MM.1S (cell line): ENCODE data around the gene TCF12.

ENCODE experiments used
- DNase-seq: peaks from one replicate; pipeline ENCODE4 v3.0.0-alpha.2; 2015
- H2AFZ ChIP-seq: fragments of 300-600 bp; sonication (generic); 2 replicates; pipeline ENCODE4 v1.6.0; 2016; ENCODE audit warnings: antibody characterized with exemption, low read length
- H3F3A ChIP-seq: fragments of 300-600 bp; sonication (generic); 2 replicates; pipeline ENCODE4 v1.6.1; 2016; ENCODE audit warnings: mild to moderate bottlenecking, antibody characterized with exemption, low read length, moderate library complexity, mixed read lengths; ENCODE audit not compliant: insufficient read depth
- H3K27ac ChIP-seq: fragments of 300-600 bp; sonication (generic); 2 replicates; pipeline ENCODE4 v1.5.1; 2016; ENCODE audit warnings: mild to moderate bottlenecking, low read length
- H3K27me3 ChIP-seq: fragments of 300-600 bp; sonication (generic); replicated peaks from 2 replicates; pipeline ENCODE4 v1.6.0; 2016; ENCODE audit warnings: low read length; ENCODE audit not compliant: insufficient read depth
- H3K36me3 ChIP-seq: fragments of 300-600 bp; sonication (generic); replicated peaks from 2 replicates; pipeline ENCODE4 v1.6.1; 2016; ENCODE audit warnings: mild to moderate bottlenecking, low read length, mixed read lengths; ENCODE audit not compliant: insufficient read depth
- H3K4me1 ChIP-seq: fragments of 300-600 bp; sonication (generic); 2 replicates; pipeline ENCODE4 v1.6.1; 2016; ENCODE audit warnings: low read length, mixed read lengths
- H3K4me2 ChIP-seq: fragments of 300-600 bp; sonication (generic); 2 replicates; pipeline ENCODE4 v1.6.0; 2016; ENCODE audit warnings: low read depth, low read length
- H3K4me3 ChIP-seq: fragments of 300-600 bp; sonication (generic); 2 replicates; pipeline ENCODE4 v1.5.1; 2016; ENCODE audit warnings: low read length, mixed read lengths
- H3K79me2 ChIP-seq: fragments of 300-600 bp; sonication (generic); 2 replicates; pipeline ENCODE4 v1.6.1; 2016; ENCODE audit warnings: mixed run types, low read length, mixed read lengths
- H3K9ac ChIP-seq: fragments of 300-600 bp; sonication (generic); 2 replicates; pipeline ENCODE4 v1.6.1; 2016; ENCODE audit warnings: low read length, mixed read lengths
- H3K9me2 ChIP-seq: fragments of 300-600 bp; sonication (generic); replicated peaks from 2 replicates; pipeline ENCODE4 v1.6.1; 2016; ENCODE audit warnings: mild to moderate bottlenecking, low read length, mixed read lengths; ENCODE audit not compliant: insufficient read depth
- H3K9me3 ChIP-seq: fragments of 300-600 bp; sonication (generic); replicated peaks from 2 replicates; pipeline ENCODE4 v1.6.1; 2016; ENCODE audit warnings: mild to moderate bottlenecking, low read length, mixed read lengths; ENCODE audit not compliant: insufficient read depth
- H4K20me1 ChIP-seq: fragments of 300-600 bp; sonication (generic); 2 replicates; pipeline ENCODE4 v1.6.1; 2016; ENCODE audit warnings: mild to moderate bottlenecking, low read length, moderate library complexity, mixed read lengths; ENCODE audit not compliant: insufficient read depth
- CTCF ChIP-seq: fragments of 300-600 bp; sonication (generic); IDR thresholded peaks from 2 replicates; pipeline ENCODE4 v1.5.1; 2016; ENCODE audit warnings: antibody characterized with exemption, low read length, mixed read lengths
- EZH2 ChIP-seq: fragments of 300-600 bp; sonication (generic); optimal IDR thresholded peaks from 2 replicates; pipeline ENCODE3; 2017; ENCODE audit warnings: low read depth, mild to moderate bottlenecking, antibody characterized with exemption, low read length, mixed read lengths
- EZH2phosphoT487 ChIP-seq: fragments of 300-600 bp; sonication (generic); IDR thresholded peaks from 2 replicates; pipeline ENCODE4 v1.6.1; 2018; ENCODE audit warnings: antibody characterized with exemption, low read length

Gene TCF12

GRCh38 chr15:57027596-57027995 lies 109.2 kb downstream of the TCF12 start:
- Histone ChIP-seq H4K20me1 (no peaks in the 10 kb centered on the region), H3F3A (no peaks in the 10 kb centered on the region), H3K27ac (no peak overlapping the region), H3K4me3 (no peak overlapping the region), H3K9ac (no peak overlapping the region), H3K36me3 (no peaks in the 10 kb centered on the region), H3K27me3 (no peaks in the 10 kb centered on the region), H2AFZ (no peak overlapping the region), H3K79me2 (peaks cover 15% of the 10 kb centered on the region; the same call in 1 of the 2 replicates), H3K9me2 (no peaks in the 10 kb centered on the region), H3K4me1 (peaks cover 8% of the 10 kb centered on the region), H3K9me3 (no peaks in the 10 kb centered on the region), H3K4me2 (no peak overlapping the region)
- TF ChIP-seq EZH2phosphoT487 (no peak), CTCF (no peak), EZH2 (no peak)
- DNase-seq, result no peak

GRCh38 chr15:57028176-57028575 lies 109.7 kb downstream of the TCF12 start:
- Histone ChIP-seq H3K4me1 (peaks cover 2% of the 10 kb centered on the region), H3K27me3 (no peaks in the 10 kb centered on the region), H3K9ac (no peak overlapping the region), H3F3A (no peaks in the 10 kb centered on the region), H3K79me2 (peaks cover 12% of the 10 kb centered on the region; the same call in 1 of the 2 replicates), H3K9me3 (no peaks in the 10 kb centered on the region), H3K4me3 (no peak overlapping the region), H3K9me2 (no peaks in the 10 kb centered on the region), H2AFZ (no peak overlapping the region), H4K20me1 (no peaks in the 10 kb centered on the region), H3K4me2 (no peak overlapping the region), H3K36me3 (no peaks in the 10 kb centered on the region), H3K27ac (no peak overlapping the region)
- TF ChIP-seq EZH2phosphoT487 (no peak), EZH2 (no peak), CTCF (no peak)
- no peak for DNase-seq

- H3K9me3 ChIP-seq, result no peaks in the 10 kb centered on the region
- no peaks in the 10 kb centered on the region for H3K27me3 ChIP-seq
- no peak overlapping the region for H3K4me3 ChIP-seq
- no peak overlapping the region for H3K27ac ChIP-seq
- H3K4me2 ChIP-seq, result no peak overlapping the region
- H3K36me3 ChIP-seq, result no peaks in the 10 kb centered on the region
- H3K4me1 ChIP-seq, result no peaks in the 10 kb centered on the region
- H3K9me2 ChIP-seq, result no peaks in the 10 kb centered on the region
- no peak overlapping the region for H2AFZ ChIP-seq
- no peak overlapping the region for H3K9ac ChIP-seq
- DNase-seq, result no peak
- no peaks in the 10 kb centered on the region for H4K20me1 ChIP-seq
- TF ChIP-seq EZH2phosphoT487 (no peak), CTCF (no peak), EZH2 (no peak)
- no peaks in the 10 kb centered on the region for H3F3A ChIP-seq
- 0 out of 2 replicates have a peak, but pooled peaks cover 4% of the 10 kb centered on the region for H3K79me2 ChIP-seq
These were observed 111.6 kb downstream of the TCF12 start for GRCh38 chr15:57030011-57030410.
